ENCODE measurements around the gene FOXK1. TPM values are rescaled to one million over a fixed set of nuclear protein-coding genes. Genes with fewer than 3 reads are reported as not detected.

The FOXK1 gene
- total RNA-seq, 2 donors from 2014 or later, result 36.9 to 43.4 TPM

GRCh38 chr7:4749798-4750197 lies 67.7 kb downstream of the FOXK1 start:
- H3K27ac ChIP-seq (ENCODE audit: low read depth, low read length), result no peak overlapping the region
- no peak overlapping the region for H3K4me3 ChIP-seq (ENCODE audit: low read length)
- peaks cover 49% of the 10 kb centered on the region for H3K36me3 ChIP-seq (ENCODE audit: control insufficient read depth, insufficient read depth, low read length)
- peaks cover 11% of the 10 kb centered on the region for H3K4me1 Mint-ChIP-seq
- WGBS, 2 experiments (ENCODE audit: insufficient coverage in 1 of 2, insufficient read length in 1 of 2), result 93 to 95% methylated on average over 15 of the region's 15 CpGs
- H3K4me3 Mint-ChIP-seq, result no peak overlapping the region
- H3K36me3 Mint-ChIP-seq (ENCODE audit: low read depth), result peaks cover 38% of the 10 kb centered on the region
- no peak overlapping the region for H3K27ac Mint-ChIP-seq
- no peaks in the 10 kb centered on the region for H3K27me3 Mint-ChIP-seq (ENCODE audit: insufficient read depth)
- H3K9me3 Mint-ChIP-seq, result no peaks in the 10 kb centered on the region
- peaks cover under 1% of the 10 kb centered on the region for H3K4me1 ChIP-seq (ENCODE audit: control insufficient read depth, insufficient read depth, low read length)
- no peak for DNase-seq
- no peaks in the 10 kb centered on the region for H3K27me3 ChIP-seq (ENCODE audit: control insufficient read depth, insufficient read depth, low read length, poor library complexity, severe bottlenecking)
- no peak for TF ChIP-seq CTCF (conservative IDR thresholded peaks at IDR 0.05)
- no peak overlapping the region for H3K9ac ChIP-seq (ENCODE audit: extremely low read depth, low read length, poor library complexity, severe bottlenecking)
- H3K9me3 ChIP-seq (ENCODE audit: control insufficient read depth, low read length), result no peaks in the 10 kb centered on the region

GRCh38 chr7:4751398-4751947 lies 69.4 kb downstream of the FOXK1 start:
- TF ChIP-seq CTCF (conservative IDR thresholded peaks at IDR 0.05), result no peak
- Histone ChIP-seq H3K27ac (ENCODE audit: low read depth, low read length) (no peak overlapping the region), H3K9ac (ENCODE audit: extremely low read depth, low read length, poor library complexity, severe bottlenecking) (no peak overlapping the region), H3K4me3 (ENCODE audit: low read length) (no peak overlapping the region), H3K36me3 (ENCODE audit: control insufficient read depth, insufficient read depth, low read length) (peaks cover 58% of the 10 kb centered on the region), H3K27me3 (ENCODE audit: control insufficient read depth, insufficient read depth, low read length, poor library complexity, severe bottlenecking) (no peaks in the 10 kb centered on the region), H3K4me1 (ENCODE audit: control insufficient read depth, insufficient read depth, low read length) (no peaks in the 10 kb centered on the region), H3K9me3 (ENCODE audit: control insufficient read depth, low read length) (no peaks in the 10 kb centered on the region)
- WGBS, 2 experiments (ENCODE audit: insufficient coverage in 1 of 2, insufficient read length in 1 of 2), result 91 to 96% methylated on average over 12 to 20 of the region's 20 CpGs
- no peaks in the 10 kb centered on the region for H3K27me3 Mint-ChIP-seq (ENCODE audit: insufficient read depth)
- no peaks in the 10 kb centered on the region for H3K9me3 Mint-ChIP-seq
- H3K36me3 Mint-ChIP-seq (ENCODE audit: low read depth), result peaks cover 43% of the 10 kb centered on the region
- DNase-seq, result no peak
- H3K4me1 Mint-ChIP-seq, result no peaks in the 10 kb centered on the region
- H3K4me3 Mint-ChIP-seq, result no peak overlapping the region
- H3K27ac Mint-ChIP-seq, result no peak overlapping the region

GRCh38 chr7:4753598-4754432 lies 71.7 kb downstream of the FOXK1 start:
- Mint-ChIP-seq H3K27me3 (ENCODE audit: insufficient read depth) (no peaks in the 10 kb centered on the region), H3K4me1 (no peaks in the 10 kb centered on the region), H3K9me3 (no peaks in the 10 kb centered on the region), H3K4me3 (no peak overlapping the region), H3K27ac (no peak overlapping the region), H3K36me3 (ENCODE audit: low read depth) (peaks cover 33% of the 10 kb centered on the region)
- 62 to 92% methylated on average over 15 to 31 of the region's 31 CpGs for WGBS, 2 experiments (ENCODE audit: insufficient coverage in 1 of 2, insufficient read length in 1 of 2)
- Histone ChIP-seq H3K27ac (ENCODE audit: low read depth, low read length) (no peak overlapping the region), H3K4me1 (ENCODE audit: control insufficient read depth, insufficient read depth, low read length) (no peaks in the 10 kb centered on the region), H3K9ac (ENCODE audit: extremely low read depth, low read length, poor library complexity, severe bottlenecking) (no peak overlapping the region), H3K27me3 (ENCODE audit: control insufficient read depth, insufficient read depth, low read length, poor library complexity, severe bottlenecking) (no peaks in the 10 kb centered on the region), H3K4me3 (ENCODE audit: low read length) (no peak overlapping the region), H3K36me3 (ENCODE audit: control insufficient read depth, insufficient read depth, low read length) (peaks cover 55% of the 10 kb centered on the region), H3K9me3 (ENCODE audit: control insufficient read depth, low read length) (no peaks in the 10 kb centered on the region)
- DNase-seq, result peak; percentile 96
- TF ChIP-seq CTCF (conservative IDR thresholded peaks at IDR 0.05), result peak; percentile 96

All from endodermal cell (in vitro differentiated cells).